A549 (cell line): Measurements from ENCODE around the gene SPEF1. TPM values are rescaled to one million over a fixed set of nuclear protein-coding genes. Genes with fewer than 3 reads are reported as not detected.

Experiments
- CBX8 ChIP-seq: fragments of 200-600 bp; sonication (generic); IDR thresholded peaks from 2 replicates; pipeline ENCODE4 v1.6.1; 2016
- CHD4 ChIP-seq: fragments of 200-600 bp; sonication (generic); IDR thresholded peaks from 2 replicates; pipeline ENCODE4 v1.6.1; 2016; ENCODE audit warnings: antibody characterized with exemption, mild to moderate bottlenecking, borderline replicate concordance
- ESRRA ChIP-seq: fragments of 150-350 bp; IDR thresholded peaks from 2 replicates; pipeline ENCODE4 v1.6.1; 2014; ENCODE audit warnings: mild to moderate bottlenecking, low read length, borderline replicate concordance
- FOSL2 ChIP-seq, 2 experiments: fragments of 450-650 bp in 1 of 2; fragments of >200 bp in 1 of 2; sonication (Bioruptor Twin) in 1 of 2; formaldehyde crosslinking; IDR thresholded peaks; 2 replicates each; pipeline versions ENCODE4 v1.5.0 to v1.6.1; 2016 to 2020; ENCODE audit warnings: mild to moderate bottlenecking in 1 of 2, moderate library complexity in 1 of 2
- HEYL ChIP-seq: fragments of 250-450 bp; sonication (Bioruptor Pico); IDR thresholded peaks from 2 replicates; pipeline ENCODE4 v1.8.0; 2021; ENCODE audit warnings: mild to moderate bottlenecking, moderate library complexity
- HOXB13 ChIP-seq: fragments of 250-450 bp; sonication (Bioruptor Pico); IDR thresholded peaks from 2 replicates; pipeline ENCODE4 v1.5.0; 2020; ENCODE audit warnings: low read depth, mild to moderate bottlenecking, moderate library complexity
- HOXB5 ChIP-seq: fragments of 250-450 bp; sonication (Bioruptor Pico); IDR thresholded peaks from 2 replicates; pipeline ENCODE4 v1.5.0; 2020; ENCODE audit warnings: mild to moderate bottlenecking, moderate library complexity
- NFE2L2 ChIP-seq: fragments of 150-350 bp; conservative IDR thresholded peaks from 2 replicates; pipeline ENCODE4 v1.6.1; 2014; ENCODE audit warnings: low read length
- NPAS2 ChIP-seq: fragments of 250-450 bp; sonication (Bioruptor Pico); IDR thresholded peaks from 2 replicates; pipeline ENCODE4 v1.8.0; 2022; ENCODE audit warnings: mild to moderate bottlenecking, moderate library complexity, borderline replicate concordance
- PHF8 ChIP-seq: fragments of 200-600 bp; sonication (generic); IDR thresholded peaks from 2 replicates; pipeline ENCODE4 v1.6.1; 2016; ENCODE audit warnings: low read depth, mild to moderate bottlenecking, antibody characterized with exemption, moderate library complexity, borderline replicate concordance
- POLR2AphosphoS2 ChIP-seq: conservative IDR thresholded peaks from 2 replicates; pipeline ENCODE4 v1.6.1; 2012; ENCODE audit warnings: low read length, improper control_type of control experiment, inconsistent platforms
- RARB ChIP-seq: fragments of 250-450 bp; sonication (Bioruptor Pico); IDR thresholded peaks from 2 replicates; pipeline ENCODE4 v1.8.0; 2021; ENCODE audit warnings: mild to moderate bottlenecking, moderate library complexity
- SMC3 ChIP-seq: fragments of >200 bp; sonication (Bioruptor Twin); formaldehyde crosslinking; IDR thresholded peaks from 3 replicates; pipeline ENCODE4 v1.6.1; 2018; ENCODE audit warnings: inconsistent platforms
- TP53 ChIP-seq: fragments of 250-450 bp; sonication (Bioruptor Pico); IDR thresholded peaks from 2 replicates; pipeline ENCODE4 v1.5.0; 2021; ENCODE audit warnings: mild to moderate bottlenecking, moderate library complexity
- ZFP36 ChIP-seq: fragments of 450-650 bp; IDR thresholded peaks from 2 replicates; pipeline ENCODE4 v1.6.1; 2014; ENCODE audit warnings: borderline replicate concordance; ENCODE audit not compliant: partially characterized antibody
- ZNF302 ChIP-seq: fragments of 250-450 bp; sonication (Bioruptor Pico); IDR thresholded peaks from 2 replicates; pipeline ENCODE4 v1.9.0; 2021; ENCODE audit warnings: inconsistent platforms, mild to moderate bottlenecking, moderate library complexity
- polyA plus RNA-seq, 4 experiments: library from polyadenylated mRNA; depleted of rRNA in 3 of 4; stranded (reverse); fragments of >200 nt; fragmentation: RNase III in 1 of 4; extraction: RNeasy Plus Mini Kit Qiagen cat#74134 plus additional on column Dnase treatment in 1 of 4; gene quantifications; 2 replicates in 3 of 4; 3 replicates in 1 of 4; pipeline ENCODE4 v1.2.3, GENCODE V29; 2011 to 2017
- TF ChIP-seq, protein P1 (sequence below): fragments of 150-350 bp; IDR thresholded peaks from 2 replicates; pipeline ENCODE4 v1.6.1; 2014; ENCODE audit warnings: low read depth, mild to moderate bottlenecking, low read length
- TF ChIP-seq, protein P2 (sequence below): fragments of >200 bp; sonication (Bioruptor Twin); formaldehyde crosslinking; IDR thresholded peaks from 3 replicates; pipeline ENCODE4 v1.6.1; 2016
- TF ChIP-seq, protein P3 (sequence below): fragments of 250-450 bp; sonication (Bioruptor Pico); IDR thresholded peaks from 2 replicates; pipeline ENCODE4 v1.5.0; 2021; ENCODE audit warnings: mild to moderate bottlenecking, moderate library complexity, borderline replicate concordance
- TF ChIP-seq, protein P4 (sequence below): IDR thresholded peaks from 2 replicates; pipeline ENCODE4 v1.6.1; 2012
- TF ChIP-seq, protein P5 (sequence below): fragments of 200-600 bp; sonication (generic); IDR thresholded peaks from 2 replicates; pipeline ENCODE4 v1.6.1; 2016; ENCODE audit warnings: antibody characterized with exemption, mild to moderate bottlenecking, moderate library complexity

The SPEF1 gene
- polyA plus RNA-seq, 2 of the 4 experiments (the other 2 are of a cell fraction): 0.41 to 1.3 TPM

DNA sequence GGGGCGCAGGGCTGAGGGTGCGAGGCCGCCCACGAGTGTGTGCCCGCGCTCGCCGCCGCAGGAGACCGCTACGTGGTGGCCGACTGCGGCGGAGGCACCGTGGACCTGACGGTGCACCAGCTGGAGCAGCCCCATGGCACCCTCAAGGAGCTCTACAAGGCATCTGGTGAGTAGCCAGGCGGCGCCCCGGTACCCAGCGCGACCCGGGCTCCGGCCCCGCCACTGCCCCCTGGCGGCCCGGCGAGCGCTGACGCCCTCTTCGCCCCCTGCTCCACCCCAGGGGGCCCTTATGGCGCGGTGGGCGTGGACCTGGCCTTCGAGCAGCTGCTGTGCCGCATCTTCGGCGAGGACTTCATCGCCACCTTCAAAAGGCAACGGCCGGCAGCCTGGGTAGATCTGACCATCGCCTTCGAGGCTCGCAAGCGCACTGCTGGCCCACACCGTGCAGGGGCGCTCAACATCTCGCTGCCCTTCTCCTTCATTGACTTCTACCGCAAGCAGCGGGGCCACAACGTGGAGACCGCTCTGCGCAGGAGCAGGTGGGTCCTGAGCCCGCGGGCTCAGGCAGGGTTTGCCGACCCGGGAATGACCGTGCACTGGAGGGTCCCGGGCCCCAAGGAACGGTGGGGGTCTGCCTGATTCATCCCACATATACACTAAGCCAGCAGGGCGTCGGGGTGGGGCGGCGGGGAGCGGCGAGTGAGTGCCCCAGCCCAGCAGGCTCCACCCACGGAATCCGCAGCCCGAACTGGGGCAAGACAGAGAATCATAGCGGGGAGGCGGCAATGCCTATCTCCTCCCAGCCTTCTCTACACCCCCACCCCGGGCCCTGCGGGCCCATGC lies 31.3 kb downstream of the SPEF1 start (continued):
- TF ChIP-seq, protein P1, sequence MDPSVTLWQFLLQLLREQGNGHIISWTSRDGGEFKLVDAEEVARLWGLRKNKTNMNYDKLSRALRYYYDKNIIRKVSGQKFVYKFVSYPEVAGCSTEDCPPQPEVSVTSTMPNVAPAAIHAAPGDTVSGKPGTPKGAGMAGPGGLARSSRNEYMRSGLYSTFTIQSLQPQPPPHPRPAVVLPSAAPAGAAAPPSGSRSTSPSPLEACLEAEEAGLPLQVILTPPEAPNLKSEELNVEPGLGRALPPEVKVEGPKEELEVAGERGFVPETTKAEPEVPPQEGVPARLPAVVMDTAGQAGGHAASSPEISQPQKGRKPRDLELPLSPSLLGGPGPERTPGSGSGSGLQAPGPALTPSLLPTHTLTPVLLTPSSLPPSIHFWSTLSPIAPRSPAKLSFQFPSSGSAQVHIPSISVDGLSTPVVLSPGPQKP: no peak
- no peak; the same call in 1 of the 2 replicates for TF ChIP-seq PHF8
- TF ChIP-seq, protein P2, sequence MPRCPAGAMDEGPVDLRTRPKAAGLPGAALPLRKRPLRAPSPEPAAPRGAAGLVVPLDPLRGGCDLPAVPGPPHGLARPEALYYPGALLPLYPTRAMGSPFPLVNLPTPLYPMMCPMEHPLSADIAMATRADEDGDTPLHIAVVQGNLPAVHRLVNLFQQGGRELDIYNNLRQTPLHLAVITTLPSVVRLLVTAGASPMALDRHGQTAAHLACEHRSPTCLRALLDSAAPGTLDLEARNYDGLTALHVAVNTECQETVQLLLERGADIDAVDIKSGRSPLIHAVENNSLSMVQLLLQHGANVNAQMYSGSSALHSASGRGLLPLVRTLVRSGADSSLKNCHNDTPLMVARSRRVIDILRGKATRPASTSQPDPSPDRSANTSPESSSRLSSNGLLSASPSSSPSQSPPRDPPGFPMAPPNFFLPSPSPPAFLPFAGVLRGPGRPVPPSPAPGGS: peak; percentile 81
- peak; percentile 67; the same call in 1 of the 2 replicates for TF ChIP-seq HOXB5 (CRISPR knock-in tag)
- no peak for TF ChIP-seq TP53
- no peak for TF ChIP-seq CHD4
- no peak for TF ChIP-seq FOSL2 (IDR thresholded peaks at IDR 0.05)
- TF ChIP-seq FOSL2 (CRISPR knock-in tag; IDR thresholded peaks at IDR 0.05): no peak
- no peak for TF ChIP-seq NFE2L2
- TF ChIP-seq, protein P3, sequence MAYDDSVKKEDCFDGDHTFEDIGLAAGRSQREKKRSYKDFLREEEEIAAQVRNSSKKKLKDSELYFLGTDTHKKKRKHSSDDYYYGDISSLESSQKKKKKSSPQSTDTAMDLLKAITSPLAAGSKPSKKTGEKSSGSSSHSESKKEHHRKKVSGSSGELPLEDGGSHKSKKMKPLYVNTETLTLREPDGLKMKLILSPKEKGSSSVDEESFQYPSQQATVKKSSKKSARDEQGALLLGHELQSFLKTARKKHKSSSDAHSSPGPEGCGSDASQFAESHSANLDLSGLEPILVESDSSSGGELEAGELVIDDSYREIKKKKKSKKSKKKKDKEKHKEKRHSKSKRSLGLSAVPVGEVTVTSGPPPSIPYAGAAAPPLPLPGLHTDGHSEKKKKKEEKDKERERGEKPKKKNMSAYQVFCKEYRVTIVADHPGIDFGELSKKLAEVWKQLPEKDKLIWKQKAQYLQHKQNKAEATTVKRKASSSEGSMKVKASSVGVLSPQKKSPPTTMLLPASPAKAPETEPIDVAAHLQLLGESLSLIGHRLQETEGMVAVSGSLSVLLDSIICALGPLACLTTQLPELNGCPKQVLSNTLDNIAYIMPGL (CRISPR knock-in tag): no peak; the same call in 1 of the 2 replicates
- TF ChIP-seq ESRRA: 0 out of 2 replicates have a peak, but pooled peaks have one; percentile 52
- no peak for TF ChIP-seq RARB (CRISPR knock-in tag)
- TF ChIP-seq CBX8: no peak
- no peak for TF ChIP-seq NPAS2 (CRISPR knock-in tag)
- TF ChIP-seq, protein P4, sequence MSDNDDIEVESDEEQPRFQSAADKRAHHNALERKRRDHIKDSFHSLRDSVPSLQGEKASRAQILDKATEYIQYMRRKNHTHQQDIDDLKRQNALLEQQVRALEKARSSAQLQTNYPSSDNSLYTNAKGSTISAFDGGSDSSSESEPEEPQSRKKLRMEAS: peak; percentile 90
- TF ChIP-seq HEYL (CRISPR knock-in tag): no peak
- peak; percentile 93 for TF ChIP-seq SMC3
- TF ChIP-seq, protein P5, sequence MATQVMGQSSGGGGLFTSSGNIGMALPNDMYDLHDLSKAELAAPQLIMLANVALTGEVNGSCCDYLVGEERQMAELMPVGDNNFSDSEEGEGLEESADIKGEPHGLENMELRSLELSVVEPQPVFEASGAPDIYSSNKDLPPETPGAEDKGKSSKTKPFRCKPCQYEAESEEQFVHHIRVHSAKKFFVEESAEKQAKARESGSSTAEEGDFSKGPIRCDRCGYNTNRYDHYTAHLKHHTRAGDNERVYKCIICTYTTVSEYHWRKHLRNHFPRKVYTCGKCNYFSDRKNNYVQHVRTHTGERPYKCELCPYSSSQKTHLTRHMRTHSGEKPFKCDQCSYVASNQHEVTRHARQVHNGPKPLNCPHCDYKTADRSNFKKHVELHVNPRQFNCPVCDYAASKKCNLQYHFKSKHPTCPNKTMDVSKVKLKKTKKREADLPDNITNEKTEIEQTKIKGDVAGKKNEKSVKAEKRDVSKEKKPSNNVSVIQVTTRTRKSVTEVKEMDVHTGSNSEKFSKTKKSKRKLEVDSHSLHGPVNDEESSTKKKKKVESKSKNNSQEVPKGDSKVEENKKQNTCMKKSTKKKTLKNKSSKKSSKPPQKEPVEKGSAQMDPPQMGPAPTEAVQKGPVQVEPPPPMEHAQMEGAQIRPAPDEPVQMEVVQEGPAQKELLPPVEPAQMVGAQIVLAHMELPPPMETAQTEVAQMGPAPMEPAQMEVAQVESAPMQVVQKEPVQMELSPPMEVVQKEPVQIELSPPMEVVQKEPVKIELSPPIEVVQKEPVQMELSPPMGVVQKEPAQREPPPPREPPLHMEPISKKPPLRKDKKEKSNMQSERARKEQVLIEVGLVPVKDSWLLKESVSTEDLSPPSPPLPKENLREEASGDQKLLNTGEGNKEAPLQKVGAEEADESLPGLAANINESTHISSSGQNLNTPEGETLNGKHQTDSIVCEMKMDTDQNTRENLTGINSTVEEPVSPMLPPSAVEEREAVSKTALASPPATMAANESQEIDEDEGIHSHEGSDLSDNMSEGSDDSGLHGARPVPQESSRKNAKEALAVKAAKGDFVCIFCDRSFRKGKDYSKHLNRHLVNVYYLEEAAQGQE: no peak
- TF ChIP-seq ZNF302 (CRISPR knock-in tag): no peak
- TF ChIP-seq POLR2AphosphoS2: no peak
- TF ChIP-seq HOXB13 (CRISPR knock-in tag): 0 out of 2 replicates have a peak, but pooled peaks have one; percentile 37
- TF ChIP-seq ZFP36: no peak
